Measurements from ENCODE around the gene MRPS2. TPM values are rescaled to one million over a fixed set of nuclear protein-coding genes. Genes with fewer than 3 reads are reported as not detected.

The MRPS2 gene
- total and polyA plus RNA-seq, 2 of the 4 experiments (the other 2 are of a cell fraction): 53.1 to 104 TPM

DNA sequence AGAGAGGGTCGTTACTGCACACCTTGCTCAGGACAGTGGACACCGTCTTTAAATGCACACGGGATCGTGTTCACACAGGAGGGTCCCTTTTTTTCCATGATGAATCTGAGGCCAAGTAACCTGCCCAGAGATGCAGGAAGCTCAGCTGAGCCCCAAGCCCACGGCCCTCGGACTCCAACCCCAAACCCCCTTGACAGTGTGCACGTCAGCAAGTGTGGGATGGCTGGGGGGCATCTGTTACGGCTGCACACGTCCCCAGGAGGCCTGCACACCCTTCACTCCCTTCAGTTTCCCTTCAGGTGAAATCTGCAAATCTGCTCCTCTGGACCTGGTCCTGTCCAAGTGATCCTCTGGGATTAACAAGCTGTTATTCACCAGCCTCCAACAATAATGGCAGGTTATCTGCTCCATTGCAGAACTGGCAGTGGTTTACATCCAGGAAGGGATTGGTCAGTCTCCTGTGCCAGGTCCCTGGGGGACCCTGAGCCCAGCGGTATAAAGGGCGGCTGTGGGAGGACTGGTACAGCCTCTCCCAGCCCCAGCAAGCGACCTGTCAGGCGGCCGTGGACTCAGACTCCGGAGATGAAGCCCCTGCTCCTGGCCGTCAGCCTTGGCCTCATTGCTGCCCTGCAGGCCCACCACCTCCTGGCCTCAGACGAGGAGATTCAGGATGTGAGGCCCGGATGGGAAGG is 20.6 kb downstream of the MRPS2 start, which contains the start of gene LCN1:
LCN1 (plus strand) TSS at position 525 of the 692 bp plus-strand sequence; CDS start at position 583, 58 bp downstream.
- Histone ChIP-seq H3K18ac (ENCODE audit: low read depth, low read length) (no peak within 1 kb of the TSS), H3K27ac (ENCODE audit: insufficient read depth, low read length) (no peak within 1 kb of the TSS), H4K8ac (ENCODE audit: low read depth in 2 of 2, low read length in 2 of 2) (no peak within 1 kb of the TSS), H2BK20ac (ENCODE audit: low read depth, low read length) (no peak within 1 kb of the TSS), H3K27me3 (ENCODE audit: control insufficient read depth, insufficient read depth, low read length) (peaks cover 3% of the 10 kb centered on the region; the same call in 1 of the 2 replicates), H3K9me3 (ENCODE audit: control insufficient read depth, insufficient read depth, low read length) (no peaks in the 10 kb centered on the region), H3K4me2 (ENCODE audit: low read depth, low read length) (no peak within 1 kb of the TSS), H3K23ac (ENCODE audit: low read depth, low read length) (no peak within 1 kb of the TSS), H3K56ac (ENCODE audit: extremely low read depth, insufficient read depth, low read length) (no peak within 1 kb of the TSS), H4K91ac (ENCODE audit: insufficient read depth, low read depth, low read length) (no peak within 1 kb of the TSS), H3K36me3 (ENCODE audit: control insufficient read depth, insufficient read depth, low read length) (no peaks in the 10 kb centered on the region), H3K14ac (replicated peaks; ENCODE audit: low read depth, low read length) (no peak within 1 kb of the TSS), H3K79me1 (ENCODE audit: low read depth in 1 of 2, low read length in 2 of 2) (no peaks in the 10 kb centered on the region), H3K9me1 (ENCODE audit: insufficient read depth, low read length) (no peaks in the 10 kb centered on the region), H2AK5ac (ENCODE audit: low read depth, low read length) (no peak within 1 kb of the TSS), H3K4me1 (ENCODE audit: control insufficient read depth, insufficient read depth, low read length) (no peaks in the 10 kb centered on the region), H4K20me1 (ENCODE audit: insufficient read depth, low read length) (no peaks in the 10 kb centered on the region), H2BK15ac (ENCODE audit: low read depth, low read length) (no peak within 1 kb of the TSS), H2BK120ac (ENCODE audit: low read depth, low read length) (no peak within 1 kb of the TSS), H2AK9ac (replicated peaks; ENCODE audit: low read depth, low read length, poor library complexity) (no peak within 1 kb of the TSS), H2BK5ac (ENCODE audit: low read depth, low read length, poor library complexity, severe bottlenecking) (no peak within 1 kb of the TSS), H3K4ac (ENCODE audit: low read depth, low read length) (no peak within 1 kb of the TSS), H3K9ac (ENCODE audit: low read depth, low read length) (no peak within 1 kb of the TSS), H4K5ac (ENCODE audit: low read depth, low read length) (no peak within 1 kb of the TSS), H2AFZ (replicated peaks; ENCODE audit: low read length, poor library complexity) (no peak within 1 kb of the TSS), H3K4me3 (ENCODE audit: insufficient read depth, low read depth, low read length) (no peak within 1 kb of the TSS)
- 85% methylated on average over 4 of the region's 18 CpGs; no CpG with 5 or more reads in 1 of the 2 experiments for WGBS, 2 experiments (ENCODE audit: extremely low coverage in 2 of 2, insufficient read length in 1 of 2)
- in situ Hi-C loops (cut with MboI; ENCODE audit: low sequenced_read_pairs): no loop called here
- no peak for DNase-seq
- ChIA-PET CTCF (no interaction called here), POLR2A (ENCODE audit: unreplicated experiment) (no interaction called here)
- no TSS peak for BruUV-seq (replicated peaks)
- dilution Hi-C loops (cut with HindIII; ENCODE audit: low sequenced_read_pairs, unreplicated experiment): no loop called here
- TF ChIP-seq, protein P1, sequence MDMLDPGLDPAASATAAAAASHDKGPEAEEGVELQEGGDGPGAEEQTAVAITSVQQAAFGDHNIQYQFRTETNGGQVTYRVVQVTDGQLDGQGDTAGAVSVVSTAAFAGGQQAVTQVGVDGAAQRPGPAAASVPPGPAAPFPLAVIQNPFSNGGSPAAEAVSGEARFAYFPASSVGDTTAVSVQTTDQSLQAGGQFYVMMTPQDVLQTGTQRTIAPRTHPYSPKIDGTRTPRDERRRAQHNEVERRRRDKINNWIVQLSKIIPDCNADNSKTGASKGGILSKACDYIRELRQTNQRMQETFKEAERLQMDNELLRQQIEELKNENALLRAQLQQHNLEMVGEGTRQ (IDR thresholded peaks at IDR 0.05; ENCODE audit: low read depth, low read length): no peak
- TF ChIP-seq MXI1 (IDR thresholded peaks at IDR 0.05; ENCODE audit: borderline replicate concordance, low read depth, low read length) (no peak), MAFK (IDR thresholded peaks at IDR 0.05; ENCODE audit: low read depth, low read length) (no peak)
- ATAC-seq (ENCODE audit: low read depth): no peak
- intact Hi-C loops (cut with micrococcal nuclease): no loop called here
